Measurements from ENCODE around the gene RBM47.

The RBM47 gene

DNA sequence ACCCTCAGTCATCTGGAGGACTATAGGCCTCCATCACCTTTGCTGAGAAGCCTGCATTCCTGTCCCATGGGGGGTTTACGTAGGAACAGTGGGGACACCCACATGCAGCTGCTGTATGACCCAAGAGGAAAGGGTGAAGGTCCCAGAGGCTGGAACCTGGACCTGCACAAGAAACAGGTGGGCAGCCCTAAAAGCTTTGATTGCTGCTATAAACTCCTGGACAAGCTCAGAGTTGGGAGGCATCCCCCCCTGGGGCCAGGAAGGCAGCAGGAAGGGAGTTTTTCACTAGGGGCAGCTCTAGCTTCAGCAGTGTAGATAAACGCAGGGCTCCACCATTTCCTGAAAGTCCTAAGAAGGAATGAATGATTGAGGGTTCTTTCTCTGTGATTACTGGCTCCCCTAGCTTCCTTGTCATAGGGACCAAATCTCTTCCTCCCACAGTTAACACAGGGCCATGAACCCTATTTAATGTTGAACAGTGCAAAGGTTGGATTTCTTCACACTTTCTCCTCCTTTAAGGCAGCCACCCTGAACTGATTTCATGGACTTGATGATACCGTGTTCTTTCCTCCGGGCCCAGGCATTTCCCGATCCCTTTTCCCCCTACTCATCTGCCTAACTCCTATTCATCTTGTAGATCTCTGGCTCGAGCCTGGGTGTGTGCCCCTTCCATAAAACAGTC is 210.3 kb downstream of the RBM47 start:
- Histone ChIP-seq H3K4me3 (ENCODE audit: low read depth in 1 of 2, low read length in 1 of 2) (no peak overlapping the region), H3K36me3 (peaks cover 26% of the 10 kb centered on the region), H3K9me3 (no peaks in the 10 kb centered on the region), H3K27ac (no peak overlapping the region), H3K27me3 (no peaks in the 10 kb centered on the region), H3K4me1 (ENCODE audit: control insufficient read depth in 1 of 2, insufficient read depth in 1 of 2, low read depth in 1 of 2, low read length in 1 of 2) (no peaks in the 10 kb centered on the region)
- TF ChIP-seq, protein P1, sequence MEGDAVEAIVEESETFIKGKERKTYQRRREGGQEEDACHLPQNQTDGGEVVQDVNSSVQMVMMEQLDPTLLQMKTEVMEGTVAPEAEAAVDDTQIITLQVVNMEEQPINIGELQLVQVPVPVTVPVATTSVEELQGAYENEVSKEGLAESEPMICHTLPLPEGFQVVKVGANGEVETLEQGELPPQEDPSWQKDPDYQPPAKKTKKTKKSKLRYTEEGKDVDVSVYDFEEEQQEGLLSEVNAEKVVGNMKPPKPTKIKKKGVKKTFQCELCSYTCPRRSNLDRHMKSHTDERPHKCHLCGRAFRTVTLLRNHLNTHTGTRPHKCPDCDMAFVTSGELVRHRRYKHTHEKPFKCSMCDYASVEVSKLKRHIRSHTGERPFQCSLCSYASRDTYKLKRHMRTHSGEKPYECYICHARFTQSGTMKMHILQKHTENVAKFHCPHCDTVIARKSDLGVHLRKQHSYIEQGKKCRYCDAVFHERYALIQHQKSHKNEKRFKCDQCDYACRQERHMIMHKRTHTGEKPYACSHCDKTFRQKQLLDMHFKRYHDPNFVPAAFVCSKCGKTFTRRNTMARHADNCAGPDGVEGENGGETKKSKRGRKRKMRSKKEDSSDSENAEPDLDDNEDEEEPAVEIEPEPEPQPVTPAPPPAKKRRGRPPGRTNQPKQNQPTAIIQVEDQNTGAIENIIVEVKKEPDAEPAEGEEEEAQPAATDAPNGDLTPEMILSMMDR (IDR thresholded peaks at IDR 0.05), result no peak

- Histone ChIP-seq H3K4me1 (ENCODE audit: control insufficient read depth in 1 of 2, insufficient read depth in 1 of 2, low read depth in 1 of 2, low read length in 1 of 2) (no peaks in the 10 kb centered on the region), H3K36me3 (peaks cover 19% of the 10 kb centered on the region)
- TF ChIP-seq, protein P1 (IDR thresholded peaks at IDR 0.05), result no peak
These were observed 211.0 kb downstream of the RBM47 start for GRCh38 chr4:40418430-40419230.

DNA sequence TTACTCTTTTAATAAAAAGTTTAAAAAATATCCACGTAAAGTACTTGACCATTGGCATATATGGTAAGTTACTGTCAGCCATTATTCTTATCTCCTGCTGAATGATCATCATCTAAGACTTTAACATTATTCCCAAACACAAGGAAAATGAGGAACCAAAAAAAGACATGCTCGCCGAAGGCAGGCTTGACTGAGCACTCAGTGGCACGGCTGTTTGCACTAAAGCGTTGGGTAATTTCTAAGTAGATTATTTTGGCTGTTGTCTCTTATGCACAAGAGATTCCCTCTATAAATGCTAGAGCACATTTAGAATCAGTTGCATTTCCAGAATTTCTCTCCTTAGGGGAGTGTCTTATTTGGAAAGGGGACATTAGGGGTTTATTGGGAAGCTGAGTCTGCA is 211.7 kb downstream of the RBM47 start:
- no peaks in the 10 kb centered on the region for H3K9me3 ChIP-seq
- H3K36me3 ChIP-seq, result peaks cover 14% of the 10 kb centered on the region
- H3K27me3 ChIP-seq, result no peaks in the 10 kb centered on the region
- no peak overlapping the region for H3K4me3 ChIP-seq (ENCODE audit: low read depth in 1 of 2, low read length in 1 of 2)
- H3K27ac ChIP-seq, result no peak overlapping the region
- TF ChIP-seq, protein P1 (IDR thresholded peaks at IDR 0.05), result no peak
- H3K4me1 ChIP-seq (ENCODE audit: control insufficient read depth in 1 of 2, insufficient read depth in 1 of 2, low read depth in 1 of 2, low read length in 1 of 2), result no peaks in the 10 kb centered on the region

More at GRCh38 chr4:40418430-40419230, 211.0 kb downstream of the RBM47 start:
- H3K4me3 ChIP-seq (ENCODE audit: low read depth in 1 of 2, low read length in 1 of 2), result no peak overlapping the region
- no peak overlapping the region for H3K27ac ChIP-seq
- H3K9me3 ChIP-seq, result no peaks in the 10 kb centered on the region
- no peaks in the 10 kb centered on the region for H3K27me3 ChIP-seq

DNA sequence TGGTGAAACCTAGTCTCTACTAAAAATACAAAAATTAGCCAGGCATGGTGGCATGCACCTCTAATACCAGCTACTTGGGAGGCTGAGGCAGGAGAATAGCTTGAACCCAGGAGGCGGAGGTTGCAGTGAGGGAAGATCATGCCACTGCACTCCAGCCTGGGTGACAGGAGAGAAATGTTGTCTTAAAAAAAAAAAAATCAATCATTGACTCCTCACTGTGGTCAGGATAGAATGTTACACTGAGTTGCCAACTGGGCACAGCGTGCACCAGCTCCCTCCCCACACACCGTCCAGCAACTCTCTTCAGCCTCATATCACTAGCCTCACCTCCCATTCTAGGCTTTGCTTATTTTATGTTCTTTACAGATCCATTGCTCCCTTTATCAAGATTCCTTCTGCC is 215.0 kb downstream of the RBM47 start:
- no peaks in the 10 kb centered on the region for H3K4me1 ChIP-seq (ENCODE audit: control insufficient read depth in 1 of 2, insufficient read depth in 1 of 2, low read depth in 1 of 2, low read length in 1 of 2)
- TF ChIP-seq, protein P1 (IDR thresholded peaks at IDR 0.05), result no peak

GRCh38 chr4:40412866-40413795 is 216.5 kb downstream of the RBM47 start:
- no peaks in the 10 kb centered on the region for H3K4me1 ChIP-seq (ENCODE audit: control insufficient read depth in 1 of 2, insufficient read depth in 1 of 2, low read depth in 1 of 2, low read length in 1 of 2)
- TF ChIP-seq, protein P1 (IDR thresholded peaks at IDR 0.05), result no peak

More for the DNA sequence above, 215.0 kb downstream of the RBM47 start:
- Histone ChIP-seq H3K9me3 (no peaks in the 10 kb centered on the region), H3K27me3 (no peaks in the 10 kb centered on the region), H3K27ac (no peak overlapping the region), H3K4me3 (ENCODE audit: low read depth in 1 of 2, low read length in 1 of 2) (no peak overlapping the region), H3K36me3 (no peaks in the 10 kb centered on the region)

More at GRCh38 chr4:40412866-40413795, 216.5 kb downstream of the RBM47 start:
- H3K4me3 ChIP-seq (ENCODE audit: low read depth in 1 of 2, low read length in 1 of 2), result no peak overlapping the region
- H3K27ac ChIP-seq, result no peak overlapping the region
- H3K9me3 ChIP-seq, result no peaks in the 10 kb centered on the region
- no peaks in the 10 kb centered on the region for H3K27me3 ChIP-seq
- H3K36me3 ChIP-seq, result no peaks in the 10 kb centered on the region
